Measurements from ENCODE around the gene HOXD3. TPM values are rescaled to one million over a fixed set of nuclear protein-coding genes. Genes with fewer than 3 reads are reported as not detected.

HOXD3 gene
- total RNA-seq, 1 donor from 2014 or later, result not detected

DNA sequence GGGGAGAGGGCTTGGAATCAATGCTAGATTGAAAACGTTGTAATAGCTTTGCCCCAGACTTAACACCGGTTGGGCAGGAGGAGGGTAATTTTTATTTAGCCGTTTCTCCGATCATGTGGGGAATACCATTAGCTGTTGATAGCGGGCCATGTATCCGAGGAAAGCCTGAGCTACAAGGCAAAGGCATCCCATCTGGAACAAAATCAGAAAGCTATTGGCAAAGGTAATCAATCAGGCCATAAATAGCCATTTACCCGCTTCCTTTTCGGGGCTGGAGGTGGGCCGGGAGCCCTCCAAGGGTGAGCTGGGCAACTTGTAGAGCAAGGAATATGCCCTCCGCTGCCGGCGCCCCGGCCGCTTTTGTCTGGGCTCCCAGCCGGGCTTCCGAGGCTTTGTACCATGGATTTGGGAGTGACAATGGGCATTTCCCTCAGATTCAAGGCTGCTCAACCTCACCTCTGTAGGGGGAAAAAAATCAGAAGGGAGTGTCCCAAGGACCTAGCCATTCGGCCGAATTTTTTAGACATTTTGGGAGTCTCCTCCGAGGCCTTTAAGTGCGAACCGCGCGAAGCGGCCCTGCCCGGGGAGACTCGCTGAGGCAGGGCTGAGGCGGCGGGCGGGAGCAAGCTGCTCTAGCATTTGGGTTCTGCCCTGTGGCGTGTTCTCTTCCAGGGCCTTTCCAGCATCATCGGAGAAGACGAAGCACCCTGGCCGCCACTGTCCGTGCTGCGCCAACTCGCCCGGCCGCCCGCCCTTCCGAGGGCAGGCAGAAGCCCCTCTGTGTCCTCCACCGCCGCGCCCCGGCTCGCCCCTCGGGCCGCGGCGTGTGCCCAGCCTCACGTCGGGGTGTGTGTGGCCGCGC lies 35.7 kb upstream of the HOXD3 start:
- Histone ChIP-seq H3K9ac (ENCODE audit: low read length) (no peak overlapping the region), H3K4me2 (ENCODE audit: low read length) (no peak overlapping the region), H3K9me3 (ENCODE audit: insufficient read depth, low read depth, low read length) (peaks cover 8% of the 10 kb centered on the region), H3K79me2 (ENCODE audit: insufficient read depth, low read length) (no peaks in the 10 kb centered on the region), H4K20me1 (ENCODE audit: insufficient read depth, low read length) (no peaks in the 10 kb centered on the region), H3K4me1 (ENCODE audit: insufficient read depth, low read length) (peaks cover 8% of the 10 kb centered on the region), H3K27me3 (ENCODE audit: insufficient read depth, low read length) (peaks cover 99% of the 10 kb centered on the region), H3K27ac (ENCODE audit: low read depth, low read length) (no peak overlapping the region), H3K4me3 (ENCODE audit: insufficient read depth, low read depth, low read length) (no peak overlapping the region), H2AFZ (ENCODE audit: low read depth, low read length) (no peak overlapping the region), H3K36me3 (ENCODE audit: insufficient read depth, low read length) (no peaks in the 10 kb centered on the region)
- H3K27me3 Mint-ChIP-seq (ENCODE audit: low read depth, unreplicated experiment), result peaks cover 78% of the 10 kb centered on the region
- peaks cover 5% of the 10 kb centered on the region for H3K36me3 Mint-ChIP-seq (ENCODE audit: low read depth, unreplicated experiment)
- H3K9me3 Mint-ChIP-seq (ENCODE audit: unreplicated experiment), result peaks cover 38% of the 10 kb centered on the region
- DNase-seq (ENCODE audit: low read depth), result no peak
- H3K4me3 Mint-ChIP-seq (ENCODE audit: unreplicated experiment), result no peak overlapping the region
- no peaks in the 10 kb centered on the region for H3K4me1 Mint-ChIP-seq (ENCODE audit: low read depth, unreplicated experiment)
- no peak for FAIRE-seq
- TF ChIP-seq, protein P1, sequence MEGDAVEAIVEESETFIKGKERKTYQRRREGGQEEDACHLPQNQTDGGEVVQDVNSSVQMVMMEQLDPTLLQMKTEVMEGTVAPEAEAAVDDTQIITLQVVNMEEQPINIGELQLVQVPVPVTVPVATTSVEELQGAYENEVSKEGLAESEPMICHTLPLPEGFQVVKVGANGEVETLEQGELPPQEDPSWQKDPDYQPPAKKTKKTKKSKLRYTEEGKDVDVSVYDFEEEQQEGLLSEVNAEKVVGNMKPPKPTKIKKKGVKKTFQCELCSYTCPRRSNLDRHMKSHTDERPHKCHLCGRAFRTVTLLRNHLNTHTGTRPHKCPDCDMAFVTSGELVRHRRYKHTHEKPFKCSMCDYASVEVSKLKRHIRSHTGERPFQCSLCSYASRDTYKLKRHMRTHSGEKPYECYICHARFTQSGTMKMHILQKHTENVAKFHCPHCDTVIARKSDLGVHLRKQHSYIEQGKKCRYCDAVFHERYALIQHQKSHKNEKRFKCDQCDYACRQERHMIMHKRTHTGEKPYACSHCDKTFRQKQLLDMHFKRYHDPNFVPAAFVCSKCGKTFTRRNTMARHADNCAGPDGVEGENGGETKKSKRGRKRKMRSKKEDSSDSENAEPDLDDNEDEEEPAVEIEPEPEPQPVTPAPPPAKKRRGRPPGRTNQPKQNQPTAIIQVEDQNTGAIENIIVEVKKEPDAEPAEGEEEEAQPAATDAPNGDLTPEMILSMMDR (IDR thresholded peaks at IDR 0.05; ENCODE audit: insufficient read depth, low read depth, low read length), result no peak
- no peak for TF ChIP-seq EZH2 (IDR thresholded peaks at IDR 0.05; ENCODE audit: insufficient read depth, low read length)
- no peak overlapping the region for H3K27ac Mint-ChIP-seq (ENCODE audit: unreplicated experiment)

GRCh38 chr2:176122052-176122682 lies 34.9 kb upstream of the HOXD3 start:
- peak overlapping the region; percentile 67 for H3K4me2 ChIP-seq (ENCODE audit: low read length)
- no peak overlapping the region for H2AFZ ChIP-seq (ENCODE audit: low read depth, low read length)
- H3K4me3 ChIP-seq (ENCODE audit: insufficient read depth, low read depth, low read length), result no peak overlapping the region
- H3K4me1 ChIP-seq (ENCODE audit: insufficient read depth, low read length), result peaks cover 8% of the 10 kb centered on the region
- H3K27ac Mint-ChIP-seq (ENCODE audit: unreplicated experiment), result no peak overlapping the region
- H3K4me3 Mint-ChIP-seq (ENCODE audit: unreplicated experiment), result no peak overlapping the region
- no peak overlapping the region for H3K27ac ChIP-seq (ENCODE audit: low read depth, low read length)
- no peaks in the 10 kb centered on the region for H4K20me1 ChIP-seq (ENCODE audit: insufficient read depth, low read length)
- peaks cover 78% of the 10 kb centered on the region for H3K27me3 Mint-ChIP-seq (ENCODE audit: low read depth, unreplicated experiment)
- H3K79me2 ChIP-seq (ENCODE audit: insufficient read depth, low read length), result no peaks in the 10 kb centered on the region
- TF ChIP-seq EZH2 (IDR thresholded peaks at IDR 0.05; ENCODE audit: insufficient read depth, low read length), result peak; percentile 86
- TF ChIP-seq, protein P1 (IDR thresholded peaks at IDR 0.05; ENCODE audit: insufficient read depth, low read depth, low read length), result no peak
- H3K9ac ChIP-seq (ENCODE audit: low read length), result no peak overlapping the region
- H3K9me3 Mint-ChIP-seq (ENCODE audit: unreplicated experiment), result peaks cover 31% of the 10 kb centered on the region
- FAIRE-seq (no peak), DNase-seq (ENCODE audit: low read depth) (no peak)
- peaks cover 2% of the 10 kb centered on the region for H3K36me3 Mint-ChIP-seq (ENCODE audit: low read depth, unreplicated experiment)
- peaks cover 3% of the 10 kb centered on the region for H3K9me3 ChIP-seq (ENCODE audit: insufficient read depth, low read depth, low read length)
- peaks cover 99% of the 10 kb centered on the region for H3K27me3 ChIP-seq (ENCODE audit: insufficient read depth, low read length)
- H3K36me3 ChIP-seq (ENCODE audit: insufficient read depth, low read length), result no peaks in the 10 kb centered on the region
- H3K4me1 Mint-ChIP-seq (ENCODE audit: low read depth, unreplicated experiment), result no peaks in the 10 kb centered on the region

Measured in astrocyte (in vitro differentiated cells and primary cell).